PFSK-1 (cell line): ENCODE measurements around the gene SLC26A4.

ENCODE experiments used
- FOXP2 ChIP-seq: optimal IDR thresholded peaks from 2 replicates; pipeline ENCODE3; 2011; ENCODE audit warnings: borderline replicate concordance, control low read depth, inconsistent platforms; ENCODE audit not compliant: insufficient read depth; ENCODE audit errors: extremely low read length, extremely low read depth
- POLR2AphosphoS5 ChIP-seq: IDR thresholded peaks from 2 replicates; pipeline ENCODE4 v1.6.1; 2012; ENCODE audit warnings: low read depth, mild to moderate bottlenecking, control low read depth, low read length, moderate library complexity
- REST ChIP-seq, 2 experiments: IDR thresholded peaks; 2 replicates each; pipeline versions ENCODE4 v1.6.1 to v1.8.0; 2011 to 2012; ENCODE audit warnings: low read depth in 2 of 2, low read length in 2 of 2, control low read depth in 1 of 2, inconsistent platforms in 1 of 2, mild to moderate bottlenecking in 1 of 2, moderate library complexity in 1 of 2; ENCODE audit not compliant: insufficient read depth in 1 of 2
- SIN3A ChIP-seq: IDR thresholded peaks from 2 replicates; pipeline ENCODE4 v1.6.1; 2012; ENCODE audit warnings: mild to moderate bottlenecking, low read length, moderate library complexity, borderline replicate concordance; ENCODE audit not compliant: insufficient read depth
- TAF1 ChIP-seq: IDR thresholded peaks from 2 replicates; pipeline ENCODE4 v1.6.1; 2012; ENCODE audit warnings: low read length, control low read depth, borderline replicate concordance; ENCODE audit not compliant: insufficient read depth

SLC26A4 gene

GRCh38 chr7:107708956-107709355, 48.3 kb downstream of the SLC26A4 start:
- TF ChIP-seq REST (IDR thresholded peaks at IDR 0.05; ENCODE audit: insufficient read depth in 1 of 2, low read depth in 2 of 2, low read length in 2 of 2) (no peak), SIN3A (no peak), POLR2AphosphoS5 (no peak), FOXP2 (no peak), TAF1 (no peak)

GRCh38 chr7:107711301-107711700, 50.7 kb downstream of the SLC26A4 start:
- no peak for TF ChIP-seq TAF1
- no peak for TF ChIP-seq FOXP2
- no peak for TF ChIP-seq POLR2AphosphoS5
- no peak for TF ChIP-seq SIN3A
- TF ChIP-seq REST (IDR thresholded peaks at IDR 0.05; ENCODE audit: insufficient read depth in 1 of 2, low read depth in 2 of 2, low read length in 2 of 2): no peak

GRCh38 chr7:107712025-107712424, 51.4 kb downstream of the SLC26A4 start:
- TF ChIP-seq FOXP2: no peak
- TF ChIP-seq POLR2AphosphoS5: no peak
- no peak for TF ChIP-seq SIN3A
- TF ChIP-seq TAF1: no peak
- no peak for TF ChIP-seq REST (IDR thresholded peaks at IDR 0.05; ENCODE audit: insufficient read depth in 1 of 2, low read depth in 2 of 2, low read length in 2 of 2)

- TF ChIP-seq TAF1 (no peak), SIN3A (no peak), POLR2AphosphoS5 (no peak), REST (IDR thresholded peaks at IDR 0.05; ENCODE audit: insufficient read depth in 1 of 2, low read depth in 2 of 2, low read length in 2 of 2) (no peak)
Measured at GRCh38 chr7:107712896-107713295, 52.3 kb downstream of the SLC26A4 start.

- TF ChIP-seq POLR2AphosphoS5 (no peak), FOXP2 (no peak), TAF1 (no peak), SIN3A (no peak), REST (IDR thresholded peaks at IDR 0.05; ENCODE audit: insufficient read depth in 1 of 2, low read depth in 2 of 2, low read length in 2 of 2) (no peak)
Measured at GRCh38 chr7:107715531-107715930, 54.9 kb downstream of the SLC26A4 start.
